Urinary bladder (tissue), 4 donors: Measurements from ENCODE around the gene PKN1. TPM values are rescaled to one million over a fixed set of nuclear protein-coding genes. Genes with fewer than 3 reads are reported as not detected.
"Not testable (repeated sequence)": the region's sequence is repeated elsewhere in the genome, so short reads cannot be mapped to it uniquely, and the experiment has no call there.

ENCODE experiments used
- DNase-seq: peaks from one replicate; pipeline ENCODE4 v3.0.0-alpha.2; 2015; ENCODE audit errors: extremely low spot score
- H3K27ac ChIP-seq: one replicate; pipeline ENCODE4 v1.5.1; 2013; ENCODE audit warnings: low read depth, mild to moderate bottlenecking, moderate library complexity
- H3K36me3 ChIP-seq: one replicate; pipeline ENCODE4 v1.6.1; 2013; ENCODE audit warnings: mild to moderate bottlenecking, moderate library complexity; ENCODE audit not compliant: insufficient read depth
- H3K4me1 ChIP-seq: one replicate; pipeline ENCODE4 v1.6.1; 2013; ENCODE audit warnings: mild to moderate bottlenecking, moderate library complexity; ENCODE audit not compliant: insufficient read depth
- H3K4me3 ChIP-seq: one replicate; pipeline ENCODE4 v1.5.1; 2013; ENCODE audit warnings: low read depth, low read length
- WGBS: extraction: QIAGEN DNeasy Blood & Tissue Kit; methylation state at CpG from one replicate; pipeline ENCODE4 v1.1.7; 2013; 5-methylcytosine and 5-hydroxymethylcytosine counted together
- polyA plus RNA-seq: library from polyadenylated mRNA; stranded (reverse); fragments of 200-250 nt; gene quantifications from one replicate; pipeline ENCODE4 v1.2.3, GENCODE V29; 2013
- total RNA-seq: library from RNA; depleted of rRNA; stranded (reverse); fragments of >200 nt; gene quantifications from one replicate; pipeline ENCODE4 v1.2.3, GENCODE V29; 2014
- donor health status: healthy with polysubstance abuse.
- donor health status: healthy.

Gene PKN1
- total and polyA plus RNA-seq, 2 donors, result 39.4 to 94.5 TPM

GRCh38 chr19:14450168-14450874 is 17.2 kb downstream of the PKN1 start:
- DNase-seq, result no peak
- Histone ChIP-seq H3K27ac (no peak overlapping the region), H3K4me3 (no peak overlapping the region), H3K4me1 (no peaks in the 10 kb centered on the region), H3K36me3 (peaks cover 2% of the 10 kb centered on the region)
- WGBS, result 84% methylated on average over 30 of the region's 30 CpGs

DNA sequence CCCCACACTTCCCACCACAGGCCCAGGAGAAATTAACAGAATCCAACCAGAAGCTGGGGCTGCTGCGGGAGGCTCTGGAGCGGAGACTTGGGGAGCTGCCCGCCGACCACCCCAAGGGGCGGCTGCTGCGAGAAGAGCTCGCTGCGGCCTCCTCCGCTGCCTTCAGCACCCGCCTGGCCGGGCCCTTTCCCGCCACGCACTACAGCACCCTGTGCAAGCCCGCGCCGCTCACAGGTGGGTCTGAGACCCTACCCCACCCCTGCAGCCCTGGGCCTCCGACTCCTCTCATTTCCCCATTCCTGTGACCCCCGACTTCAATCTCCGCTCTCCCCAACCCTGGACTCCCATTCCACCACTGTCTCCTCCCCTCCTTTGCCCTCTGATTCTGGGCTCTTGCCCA is 17.8 kb downstream of the PKN1 start:
- H3K27ac ChIP-seq, result no peak overlapping the region
- no peak overlapping the region for H3K4me3 ChIP-seq
- WGBS, result 97% methylated on average over 19 of the region's 19 CpGs
- DNase-seq, result no peak
- H3K36me3 ChIP-seq, result peaks cover 2% of the 10 kb centered on the region
- H3K4me1 ChIP-seq, result no peaks in the 10 kb centered on the region

- WGBS, result 97% methylated on average over 3 of the region's 3 CpGs
- not testable (repeated sequence) for DNase-seq, H3K27ac ChIP-seq, H3K4me3 ChIP-seq, H3K36me3 ChIP-seq, H3K4me1 ChIP-seq
Observed at GRCh38 chr19:14452303-14452702, 19.2 kb downstream of the PKN1 start.

DNA sequence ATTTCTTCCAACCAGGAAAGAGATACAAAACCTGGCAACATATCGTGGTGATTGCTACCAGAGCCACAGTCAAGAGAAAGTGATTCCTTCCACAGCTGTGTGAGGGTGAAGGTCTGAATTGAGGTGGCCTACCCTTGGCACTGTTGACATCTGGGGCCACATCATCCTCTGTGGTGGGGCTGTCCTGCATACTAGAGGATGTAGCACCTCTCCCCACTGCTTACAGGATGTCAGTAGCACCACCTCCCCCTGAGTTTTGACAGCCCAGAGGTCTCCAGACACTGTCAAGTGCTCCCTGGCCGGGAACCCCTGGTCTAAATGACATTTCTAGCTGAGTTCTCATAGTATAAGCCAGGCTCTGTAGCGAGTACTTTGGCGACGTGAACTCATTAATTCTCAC is 26.6 kb downstream of the PKN1 start:
- DNase-seq, result no peak
- Histone ChIP-seq H3K4me1 (no peaks in the 10 kb centered on the region), H3K36me3 (peaks cover 1% of the 10 kb centered on the region)

GRCh38 chr19:14460935-14461334 is 27.8 kb downstream of the PKN1 start:
- Histone ChIP-seq H3K27ac (no peak overlapping the region), H3K4me1 (no peaks in the 10 kb centered on the region), H3K36me3 (peaks cover 1% of the 10 kb centered on the region), H3K4me3 (no peak overlapping the region)
- WGBS, result 73% methylated on average over 2 of the region's 2 CpGs
- no peak for DNase-seq

More for the DNA sequence above, 26.6 kb downstream of the PKN1 start:
- Histone ChIP-seq H3K27ac (no peak overlapping the region), H3K4me3 (no peak overlapping the region)
- 61% methylated on average over 5 of the region's 5 CpGs for WGBS

GRCh38 chr19:14462401-14462800 is 29.3 kb downstream of the PKN1 start:
- H3K27ac ChIP-seq, H3K4me3 ChIP-seq, DNase-seq, H3K4me1 ChIP-seq, H3K36me3 ChIP-seq: not testable (repeated sequence)
- 95% methylated on average over 7 of the region's 7 CpGs for WGBS

GRCh38 chr19:14463747-14464146 is 30.6 kb downstream of the PKN1 start:
- WGBS, result 96% methylated on average over 21 of the region's 21 CpGs

GRCh38 chr19:14467391-14467790 is 34.3 kb downstream of the PKN1 start:
- 81% methylated on average over 12 of the region's 12 CpGs for WGBS
- no peaks in the 10 kb centered on the region for H3K4me1 ChIP-seq
- DNase-seq, result no peak
- no peak overlapping the region for H3K4me3 ChIP-seq
- H3K36me3 ChIP-seq, result peaks cover 2% of the 10 kb centered on the region
- H3K27ac ChIP-seq, result no peak overlapping the region

More at GRCh38 chr19:14463747-14464146, 30.6 kb downstream of the PKN1 start:
- Histone ChIP-seq H3K27ac (no peak overlapping the region), H3K4me1 (no peaks in the 10 kb centered on the region), H3K4me3 (no peak overlapping the region), H3K36me3 (peaks cover 2% of the 10 kb centered on the region)
- no peak for DNase-seq

- H3K36me3 ChIP-seq, result peaks cover 2% of the 10 kb centered on the region
- no peaks in the 10 kb centered on the region for H3K4me1 ChIP-seq
- WGBS, result 76% methylated on average over 9 of the region's 9 CpGs
- no peak overlapping the region for H3K4me3 ChIP-seq
- no peak overlapping the region for H3K27ac ChIP-seq
- DNase-seq, result no peak
Observed at GRCh38 chr19:14467816-14468215, 34.7 kb downstream of the PKN1 start.

DNA sequence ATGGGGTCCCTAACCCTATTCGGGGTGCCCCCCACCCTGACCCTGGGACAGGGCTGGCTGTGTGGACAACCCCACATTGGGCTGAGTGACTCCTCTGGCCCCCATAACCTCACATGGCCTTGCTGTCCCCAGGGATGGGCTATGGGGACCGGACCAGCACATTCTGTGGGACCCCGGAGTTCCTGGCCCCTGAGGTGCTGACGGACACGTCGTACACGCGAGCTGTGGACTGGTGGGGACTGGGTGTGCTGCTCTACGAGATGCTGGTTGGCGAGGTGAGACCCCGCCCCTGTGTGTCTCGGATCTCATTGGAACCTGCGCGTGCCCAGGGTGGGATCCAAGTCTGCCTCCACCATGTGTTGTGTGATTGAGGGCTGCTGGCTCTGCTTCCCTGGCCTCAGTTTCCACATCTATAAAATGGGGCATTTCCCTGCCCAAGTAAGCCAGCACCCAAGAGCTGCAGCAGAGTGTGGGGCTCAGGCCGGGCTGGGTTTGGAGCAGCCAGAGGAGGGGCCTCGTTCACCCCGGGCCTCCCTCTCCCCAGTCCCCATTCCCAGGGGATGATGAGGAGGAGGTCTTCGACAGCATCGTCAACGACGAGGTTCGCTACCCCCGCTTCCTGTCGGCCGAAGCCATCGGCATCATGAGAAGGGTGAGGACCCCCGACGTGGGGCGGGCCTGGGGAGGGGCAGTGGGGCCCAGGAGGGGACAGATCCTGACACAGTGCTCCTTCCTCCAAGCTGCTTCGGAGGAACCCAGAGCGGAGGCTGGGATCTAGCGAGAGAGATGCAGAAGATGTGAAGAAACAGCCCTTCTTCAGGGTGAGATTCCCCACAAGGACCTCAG is 37.1 kb downstream of the PKN1 start:
- no peak for DNase-seq
- H3K36me3 ChIP-seq, result peaks cover 2% of the 10 kb centered on the region
- no peak overlapping the region for H3K4me3 ChIP-seq
- H3K4me1 ChIP-seq, result peaks cover 4% of the 10 kb centered on the region
- no peak overlapping the region for H3K27ac ChIP-seq
- 83% methylated on average over 32 of the region's 32 CpGs for whole genome bisulfite sequencing

DNA sequence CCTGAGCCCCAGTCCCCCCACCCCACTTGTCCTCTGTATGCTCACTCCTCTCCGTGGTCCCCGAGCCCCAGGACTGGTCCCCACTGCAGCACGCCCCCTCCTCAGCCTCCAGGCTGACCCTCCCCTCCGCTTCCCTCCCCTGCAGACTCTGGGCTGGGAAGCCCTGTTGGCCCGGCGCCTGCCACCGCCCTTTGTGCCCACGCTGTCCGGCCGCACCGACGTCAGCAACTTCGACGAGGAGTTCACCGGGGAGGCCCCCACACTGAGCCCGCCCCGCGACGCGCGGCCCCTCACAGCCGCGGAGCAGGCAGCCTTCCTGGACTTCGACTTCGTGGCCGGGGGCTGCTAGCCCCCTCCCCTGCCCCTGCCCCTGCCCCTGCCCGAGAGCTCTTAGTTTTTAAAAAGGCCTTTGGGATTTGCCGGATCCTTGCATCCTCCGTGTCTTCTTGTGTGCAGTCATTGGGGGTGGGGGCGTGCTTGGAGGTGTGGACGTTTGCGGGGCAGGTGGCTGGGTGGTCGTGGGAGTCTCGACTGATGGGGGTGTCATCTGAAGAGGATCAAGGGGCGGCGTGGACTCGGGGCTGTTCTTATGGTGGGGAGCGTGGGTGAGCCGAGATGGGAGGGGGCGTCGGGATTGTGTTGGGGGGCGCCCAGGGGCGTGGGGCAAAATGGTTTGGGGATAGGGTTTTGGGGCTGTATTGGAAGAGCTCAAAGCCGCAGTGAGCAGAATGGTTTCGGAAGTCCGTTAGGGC is 38.5 kb downstream of the PKN1 start:
- peaks cover 2% of the 10 kb centered on the region for H3K36me3 ChIP-seq
- DNase-seq, result no peak
- 77% methylated on average over 46 of the region's 46 CpGs for WGBS
- no peak overlapping the region for H3K4me3 ChIP-seq
- peaks cover 5% of the 10 kb centered on the region for H3K4me1 ChIP-seq
- no peak overlapping the region for H3K27ac ChIP-seq

DNA sequence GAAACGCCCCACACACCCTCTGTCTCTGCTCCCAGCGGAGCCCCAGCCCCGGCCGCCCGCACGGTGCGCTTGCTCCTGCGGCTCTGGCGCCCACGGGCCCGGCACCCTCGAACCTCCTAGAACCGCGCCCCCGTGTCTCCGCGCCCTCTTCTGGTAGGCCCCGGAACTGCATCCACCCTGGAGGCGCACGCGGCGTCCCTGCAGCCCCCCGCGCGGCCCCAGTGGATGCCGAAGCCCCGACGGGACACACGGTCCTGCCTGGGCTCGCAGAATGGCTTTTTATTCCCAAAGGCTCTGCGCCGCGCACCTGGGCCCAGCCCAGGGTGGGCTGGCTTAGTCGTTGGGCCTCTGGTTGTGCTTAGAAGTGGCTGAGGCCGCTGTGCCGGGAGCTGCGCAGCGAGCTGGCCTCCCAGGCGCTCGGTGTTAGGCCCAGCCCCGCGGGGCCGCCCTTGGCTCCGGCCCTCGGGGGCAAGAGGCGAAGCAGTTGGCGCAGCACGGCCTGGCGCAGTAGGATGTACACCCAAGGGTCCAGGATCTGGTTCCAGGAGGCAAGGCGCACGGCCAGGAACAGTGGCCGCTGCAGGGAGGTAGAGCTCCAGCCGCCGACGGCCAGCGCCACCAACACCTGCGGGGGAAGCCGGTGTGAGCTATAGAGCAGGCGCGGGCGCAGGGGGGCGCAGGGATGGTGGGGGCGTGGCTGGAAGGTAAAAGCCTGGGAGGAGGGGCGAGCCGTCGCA is 39.3 kb downstream of the PKN1 start:
- Histone ChIP-seq H3K27ac (no peak overlapping the region), H3K4me3 (no peak overlapping the region), H3K4me1 (peaks cover 5% of the 10 kb centered on the region), H3K36me3 (peaks cover 2% of the 10 kb centered on the region)
- no peak for DNase-seq
- 9% methylated on average over 66 of the region's 66 CpGs for WGBS
